HG02970 (cell line): Measurements from ENCODE around the gene GLRX5.

ENCODE experiments used
- ATAC-seq: cut with Tn5 transposase; IDR thresholded peaks from one replicate; pipeline ENCODE4 v1.9.1; 2021; ENCODE audit warnings: mild to moderate bottlenecking, moderate library complexity, moderate number of reproducible peaks; ENCODE audit not compliant: unreplicated experiment, low FRiP score

The GLRX5 gene

GRCh38 chr14:95531969-95532368 lies 2.9 kb upstream of the GLRX5 start:
- no peak for ATAC-seq

GRCh38 chr14:95533391-95533821 lies 1.4 kb upstream of the GLRX5 start:
- ATAC-seq = no peak

GRCh38 chr14:95533822-95534221 lies 1.0 kb upstream of the GLRX5 start:
- no peak for ATAC-seq

- peak; percentile 1 for ATAC-seq
These were observed 574 bp downstream of the GLRX5 start for GRCh38 chr14:95535226-95536021.

GRCh38 chr14:95536036-95536593 lies 1.3 kb downstream of the GLRX5 start:
- ATAC-seq = no peak

GRCh38 chr14:95536671-95537070 lies 1.8 kb downstream of the GLRX5 start:
- no peak for ATAC-seq

GRCh38 chr14:95537298-95538089 lies 2.6 kb downstream of the GLRX5 start:
- no peak for ATAC-seq

GRCh38 chr14:95538801-95539509 lies 4.1 kb downstream of the GLRX5 start:
- ATAC-seq = no peak

GRCh38 chr14:95540236-95540855 lies 5.5 kb downstream of the GLRX5 start:
- no peak for ATAC-seq

GRCh38 chr14:95541346-95541745 lies 6.5 kb downstream of the GLRX5 start:
- no peak for ATAC-seq

- ATAC-seq = no peak
These were observed 7.4 kb downstream of the GLRX5 start for GRCh38 chr14:95541932-95542930.

GRCh38 chr14:95543021-95543420 lies 8.2 kb downstream of the GLRX5 start:
- ATAC-seq = no peak

GRCh38 chr14:95544588-95544987 lies 9.7 kb downstream of the GLRX5 start:
- no peak for ATAC-seq

GRCh38 chr14:95545515-95546168 lies 10.8 kb downstream of the GLRX5 start:
- ATAC-seq = no peak

GRCh38 chr14:95547272-95547625 lies 12.4 kb downstream of the GLRX5 start:
- no peak for ATAC-seq

- ATAC-seq = no peak
These were observed 12.9 kb downstream of the GLRX5 start for GRCh38 chr14:95547626-95548327.

- ATAC-seq = no peak
These were observed 13.6 kb downstream of the GLRX5 start for GRCh38 chr14:95548328-95548929.
